OCI-LY7 (cell line): Measurements from ENCODE around the gene BPIFB2. TPM values are rescaled to one million over a fixed set of nuclear protein-coding genes. Genes with fewer than 3 reads are reported as not detected.

Source experiments
- BruUV-seq: library from RNA; stranded (reverse); fragments of 400-500 nt; replicated peaks from 2 replicates; lab custom pipeline; 2021; lab: Mats Ljungman, UMichigan
- CTCF ChIA-PET: fragments of 300-600 bp; sonication (Branson Sonifier 250); formaldehyde crosslinking; loops from one replicate; lab custom pipeline; 2022; ENCODE audit warnings: antibody characterized with exemption; ENCODE audit not compliant: unreplicated experiment; lab: Charles Lee
- POLR2A ChIA-PET: fragments of 300-600 bp; sonication (Branson Sonifier 250); formaldehyde crosslinking; loops from one replicate; lab custom pipeline; 2022; ENCODE audit warnings: antibody characterized with exemption; lab: Charles Lee
- DNase-seq: peaks from one replicate; pipeline ENCODE4 v3.0.0-alpha.2; 2015; ENCODE audit warnings: low spot score
- H2AFZ ChIP-seq: fragments of 200-600 bp; sonication (generic), shearing (Covaris generic); 2 replicates; pipeline ENCODE4 v1.6.1; 2014; ENCODE audit warnings: mild to moderate bottlenecking, antibody characterized with exemption, low read length, moderate library complexity
- H3K27ac ChIP-seq: fragments of 200-600 bp; sonication (generic); 2 replicates; pipeline ENCODE4 v1.5.1; 2014; ENCODE audit warnings: mixed run types, low read depth, mild to moderate bottlenecking, moderate library complexity, low read length, inconsistent platforms; ENCODE audit not compliant: poor library complexity, severe bottlenecking
- H3K36me3 ChIP-seq: fragments of 200-600 bp; sonication (generic); 2 replicates; pipeline ENCODE4 v1.6.1; 2014; ENCODE audit warnings: mild to moderate bottlenecking, antibody characterized with exemption, low read length, moderate library complexity, mixed read lengths; ENCODE audit not compliant: insufficient read depth
- H3K4me1 ChIP-seq: fragments of 200-600 bp; sonication (generic); 2 replicates; pipeline ENCODE4 v1.5.1; 2014; ENCODE audit warnings: mild to moderate bottlenecking, low read length; ENCODE audit not compliant: insufficient read depth, poor library complexity, severe bottlenecking
- H3K4me2 ChIP-seq: fragments of 200-600 bp; sonication (generic); 2 replicates; pipeline ENCODE4 v1.6.1; 2014; ENCODE audit warnings: mild to moderate bottlenecking, low read length
- H3K4me3 ChIP-seq: fragments of 200-600 bp; sonication (generic); 2 replicates; pipeline ENCODE4 v1.5.1; 2014; ENCODE audit warnings: mild to moderate bottlenecking, low read depth, low read length; ENCODE audit not compliant: poor library complexity, severe bottlenecking
- H3K79me2 ChIP-seq: fragments of 200-600 bp; sonication (generic); 2 replicates; pipeline ENCODE4 v1.6.1; 2016; ENCODE audit warnings: low read depth, mild to moderate bottlenecking, low read length, moderate library complexity, mixed read lengths; ENCODE audit not compliant: insufficient read depth
- H3K9me2 ChIP-seq: fragments of 200-600 bp; sonication (generic); 2 replicates; pipeline ENCODE4 v1.6.1; 2016; ENCODE audit warnings: mild to moderate bottlenecking, low read length, mixed read lengths; ENCODE audit not compliant: insufficient read depth
- H3K9me3 ChIP-seq: fragments of 200-600 bp; sonication (generic); 2 replicates; pipeline ENCODE4 v1.6.1; 2014; ENCODE audit warnings: mild to moderate bottlenecking, mixed run types, low read length, mixed read lengths
- H4K20me1 ChIP-seq: fragments of 200-600 bp; sonication (generic); 2 replicates; pipeline ENCODE4 v1.6.1; 2014; ENCODE audit warnings: mild to moderate bottlenecking, antibody characterized with exemption, low read length, moderate library complexity, mixed read lengths; ENCODE audit not compliant: insufficient read depth
- EZH2phosphoT487 ChIP-seq: fragments of 200-600 bp; sonication (generic); IDR thresholded peaks from 2 replicates; pipeline ENCODE4 v1.6.1; 2018; ENCODE audit warnings: low read depth, borderline replicate concordance, mild to moderate bottlenecking, mixed run types, antibody characterized with exemption, low read length, moderate library complexity, mixed read lengths
- intact Hi-C: fragments of 100-400 bp; cut with micrococcal nuclease; formaldehyde crosslinking; loops from one replicate; pipeline ENCODE4 v1.10.0; 2022; ENCODE audit not compliant: unreplicated experiment
- total RNA-seq, 2 experiments: library from RNA; depleted of rRNA in 1 of 2; stranded (reverse); fragments of >200 nt in 1 of 2; shearing (Covaris generic) in 1 of 2; gene quantifications; 2 replicates each; pipeline ENCODE4 v1.2.3, GENCODE V29; 2014 to 2022
- TF ChIP-seq, protein P1 (sequence below): fragments of 200-600 bp; sonication (generic); conservative IDR thresholded peaks from 2 replicates; pipeline ENCODE4 v1.5.1; 2014; ENCODE audit warnings: mild to moderate bottlenecking, antibody characterized with exemption, low read length, moderate library complexity, mixed read lengths

The BPIFB2 gene
- total RNA-seq, 2 experiments from 2014 or later, result not detected

DNA sequence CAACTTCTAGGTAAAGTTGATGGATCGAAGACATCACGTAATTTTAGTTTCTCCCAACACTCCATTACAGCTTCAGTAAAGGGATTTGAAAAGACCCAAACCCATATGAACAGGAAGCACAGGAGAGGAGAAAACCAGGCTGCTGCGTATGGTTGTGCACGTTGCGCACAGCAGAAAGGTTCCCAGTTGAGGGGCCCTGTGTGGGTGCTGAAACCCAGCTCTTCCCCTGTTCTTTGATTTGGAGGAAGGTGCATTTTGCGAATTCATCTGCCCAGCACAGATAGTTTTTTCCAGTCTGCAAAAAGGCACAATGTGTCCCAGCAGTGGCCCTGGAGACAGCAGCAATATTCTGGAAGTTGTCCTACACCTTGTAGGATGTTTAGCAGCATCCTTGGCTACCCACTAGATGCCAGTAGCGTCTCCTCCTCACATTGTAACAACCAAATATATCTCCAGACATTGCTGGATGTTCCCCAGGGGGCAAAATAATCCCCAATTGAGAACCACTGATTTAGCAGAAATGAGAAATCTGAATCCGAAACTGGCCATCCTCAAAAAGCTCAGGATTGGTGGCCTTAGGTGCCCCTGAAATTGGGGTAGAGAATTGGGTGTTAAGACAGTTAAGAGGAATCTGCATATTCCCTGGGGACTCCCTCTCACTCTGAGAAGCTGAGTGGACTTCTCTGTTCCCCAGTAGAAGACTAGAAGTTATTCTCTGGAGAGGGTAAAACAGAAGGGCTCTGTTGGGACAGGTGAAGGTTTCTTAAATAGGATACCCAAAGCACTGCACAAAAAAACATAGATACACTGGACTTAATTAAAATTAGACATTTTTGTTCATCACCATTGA lies 15.5 kb upstream of the BPIFB2 start:
- no peaks in the 10 kb centered on the region for H3K4me1 ChIP-seq
- H4K20me1 ChIP-seq, result no peaks in the 10 kb centered on the region
- no TSS peak for BruUV-seq
- H3K4me2 ChIP-seq, result no peak overlapping the region
- H3K27ac ChIP-seq, result no peak overlapping the region
- TF ChIP-seq, protein P1, sequence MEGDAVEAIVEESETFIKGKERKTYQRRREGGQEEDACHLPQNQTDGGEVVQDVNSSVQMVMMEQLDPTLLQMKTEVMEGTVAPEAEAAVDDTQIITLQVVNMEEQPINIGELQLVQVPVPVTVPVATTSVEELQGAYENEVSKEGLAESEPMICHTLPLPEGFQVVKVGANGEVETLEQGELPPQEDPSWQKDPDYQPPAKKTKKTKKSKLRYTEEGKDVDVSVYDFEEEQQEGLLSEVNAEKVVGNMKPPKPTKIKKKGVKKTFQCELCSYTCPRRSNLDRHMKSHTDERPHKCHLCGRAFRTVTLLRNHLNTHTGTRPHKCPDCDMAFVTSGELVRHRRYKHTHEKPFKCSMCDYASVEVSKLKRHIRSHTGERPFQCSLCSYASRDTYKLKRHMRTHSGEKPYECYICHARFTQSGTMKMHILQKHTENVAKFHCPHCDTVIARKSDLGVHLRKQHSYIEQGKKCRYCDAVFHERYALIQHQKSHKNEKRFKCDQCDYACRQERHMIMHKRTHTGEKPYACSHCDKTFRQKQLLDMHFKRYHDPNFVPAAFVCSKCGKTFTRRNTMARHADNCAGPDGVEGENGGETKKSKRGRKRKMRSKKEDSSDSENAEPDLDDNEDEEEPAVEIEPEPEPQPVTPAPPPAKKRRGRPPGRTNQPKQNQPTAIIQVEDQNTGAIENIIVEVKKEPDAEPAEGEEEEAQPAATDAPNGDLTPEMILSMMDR, result no peak
- TF ChIP-seq EZH2phosphoT487, result no peak
- H3K36me3 ChIP-seq, result no peaks in the 10 kb centered on the region
- CTCF ChIA-PET, result no interaction called here
- no peaks in the 10 kb centered on the region for H3K9me2 ChIP-seq
- POLR2A ChIA-PET, result no interaction called here
- H3K4me3 ChIP-seq, result no peak overlapping the region
- H3K79me2 ChIP-seq, result no peaks in the 10 kb centered on the region
- intact Hi-C loops, result no loop called here
- no peaks in the 10 kb centered on the region for H3K9me3 ChIP-seq
- DNase-seq, result no peak
- no peak overlapping the region for H2AFZ ChIP-seq

DNA sequence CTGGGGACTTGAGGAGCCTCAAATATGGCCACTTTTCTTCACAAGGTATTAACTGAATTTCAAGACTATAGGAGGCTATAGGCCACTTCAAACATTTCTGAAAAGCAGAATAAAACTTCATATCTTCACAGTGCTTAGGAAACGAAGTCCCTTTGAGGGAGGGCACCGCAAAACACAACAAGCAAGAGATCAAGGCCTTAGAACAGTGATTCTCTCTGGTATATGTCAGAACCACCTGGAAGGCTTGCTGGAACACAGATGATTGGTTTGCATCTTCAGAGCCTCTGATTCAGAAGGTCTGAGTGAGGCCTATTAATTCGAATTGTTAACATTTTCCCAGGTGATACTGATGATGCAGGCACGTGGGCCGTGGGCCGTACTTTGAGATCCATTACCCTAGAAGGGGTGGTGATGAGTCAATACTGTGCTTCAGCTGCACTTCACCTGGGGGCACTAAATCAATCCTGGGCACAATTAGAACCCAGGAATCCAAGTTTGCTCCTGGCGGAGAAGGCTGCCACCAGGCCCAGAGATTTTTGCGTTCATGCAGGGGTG lies 13.9 kb upstream of the BPIFB2 start:
- Histone ChIP-seq H3K36me3 (no peaks in the 10 kb centered on the region), H3K4me2 (no peak overlapping the region), H4K20me1 (no peaks in the 10 kb centered on the region), H3K27ac (no peak overlapping the region), H3K79me2 (no peaks in the 10 kb centered on the region), H3K9me3 (no peaks in the 10 kb centered on the region), H2AFZ (no peak overlapping the region), H3K9me2 (no peaks in the 10 kb centered on the region), H3K4me3 (no peak overlapping the region), H3K4me1 (no peaks in the 10 kb centered on the region)
- TF ChIP-seq, protein P1, result no peak
- ChIA-PET CTCF (no interaction called here), POLR2A (no interaction called here)
- no TSS peak for BruUV-seq
- no peak for DNase-seq
- intact Hi-C loops, result no loop called here

DNA sequence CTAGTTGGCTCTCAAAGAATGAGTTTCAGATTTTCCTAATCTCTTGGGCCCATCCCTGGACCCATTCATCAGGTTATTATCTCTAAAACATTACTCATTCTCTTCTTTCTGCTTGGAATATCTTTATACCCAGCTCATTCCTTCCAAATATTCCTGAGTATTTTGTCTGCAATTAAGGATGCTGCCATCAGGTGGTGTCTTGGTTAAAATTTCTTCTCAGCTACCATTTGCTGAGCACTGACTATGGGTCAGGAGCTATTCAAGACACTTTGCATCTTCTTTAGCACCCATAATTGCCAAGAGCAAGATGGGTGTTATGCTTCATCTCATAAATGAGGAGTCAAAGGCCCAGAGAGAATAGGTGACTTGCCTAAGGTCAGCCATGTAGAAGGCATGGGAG lies 11.7 kb upstream of the BPIFB2 start:
- no peaks in the 10 kb centered on the region for H3K79me2 ChIP-seq
- no peak for DNase-seq
- CTCF ChIA-PET, result no interaction called here
- no peaks in the 10 kb centered on the region for H4K20me1 ChIP-seq
- no peak overlapping the region for H2AFZ ChIP-seq
- no peak overlapping the region for H3K4me3 ChIP-seq
- no peak overlapping the region for H3K27ac ChIP-seq
- no peaks in the 10 kb centered on the region for H3K9me3 ChIP-seq
- H3K36me3 ChIP-seq, result no peaks in the 10 kb centered on the region
- no peak overlapping the region for H3K4me2 ChIP-seq
- POLR2A ChIA-PET, result interaction anchor here (0.6 kb wide), 1 partner anchor 1746 kb away, joined by 4 read pairs; no protein-coding TSS in a partner anchor
- TF ChIP-seq, protein P1, result peak; percentile 48
- no peak for TF ChIP-seq EZH2phosphoT487
- H3K4me1 ChIP-seq, result no peaks in the 10 kb centered on the region
- no TSS peak for BruUV-seq
- no peaks in the 10 kb centered on the region for H3K9me2 ChIP-seq
- intact Hi-C loops, result no loop called here
